ENCODE data around the gene LARP4B. TPM values are rescaled to one million over a fixed set of nuclear protein-coding genes. Genes with fewer than 3 reads are reported as not detected.
"Not testable (repeated sequence)": the region's sequence is repeated elsewhere in the genome, so short reads cannot be mapped to it uniquely, and the experiment has no call there.

Gene LARP4B
- total RNA-seq, 2 experiments from 2014 or later: 64.8 to 143 TPM

- no peak overlapping the region for H3K4me3 ChIP-seq (ENCODE audit: low read depth, low read length, poor library complexity, severe bottlenecking)
- no TSS peak for BruUV-seq (replicated peaks)
- H3K4me1 ChIP-seq (ENCODE audit: insufficient read depth, low read length, poor library complexity, severe bottlenecking): no peaks in the 10 kb centered on the region
- ChIA-PET CTCF (ENCODE audit: unreplicated experiment) (no interaction called here), POLR2A (interaction anchor here (0.5 kb wide), 1 partner anchor 699 kb away, joined by 3 read pairs; no protein-coding TSS in a partner anchor)
- H3K79me2 ChIP-seq (ENCODE audit: insufficient read depth, low read depth, low read length): no peaks in the 10 kb centered on the region
- no peak for TF ChIP-seq EZH2phosphoT487 (IDR thresholded peaks at IDR 0.05; ENCODE audit: borderline replicate concordance, low read depth, low read length)
- no peak for TF ChIP-seq CTCF (conservative IDR thresholded peaks at IDR 0.05; ENCODE audit: low read length)
- no peaks in the 10 kb centered on the region for H3K9me3 ChIP-seq (ENCODE audit: low read length)
- no peaks in the 10 kb centered on the region for H3K36me3 ChIP-seq (ENCODE audit: insufficient read depth, low read length)
- no peaks in the 10 kb centered on the region for H4K20me1 ChIP-seq (ENCODE audit: insufficient read depth, low read length)
- H2AFZ ChIP-seq (ENCODE audit: low read length): no peak overlapping the region
- intact Hi-C loops (cut with micrococcal nuclease; ENCODE audit: unreplicated experiment): no loop called here
- no peak overlapping the region for H3K27ac ChIP-seq (ENCODE audit: low read depth, low read length, poor library complexity, severe bottlenecking)
- H3K9me2 ChIP-seq (ENCODE audit: insufficient read depth, low read length): no peaks in the 10 kb centered on the region
- DNase-seq (ENCODE audit: low spot score): no peak
- H3K4me2 ChIP-seq (ENCODE audit: low read length): no peak overlapping the region
These were observed 160.5 kb downstream of the LARP4B start for GRCh38 chr10:770975-771374.

GRCh38 chr10:770048-770712 lies 161.3 kb downstream of the LARP4B start:
- H3K4me3 ChIP-seq (ENCODE audit: low read depth, low read length, poor library complexity, severe bottlenecking); H4K20me1 ChIP-seq (ENCODE audit: insufficient read depth, low read length); DNase-seq (ENCODE audit: low spot score); H3K27ac ChIP-seq (ENCODE audit: low read depth, low read length, poor library complexity, severe bottlenecking); POLR2A ChIA-PET; H3K9me3 ChIP-seq (ENCODE audit: low read length); BruUV-seq (replicated peaks); H3K79me2 ChIP-seq (ENCODE audit: insufficient read depth, low read depth, low read length); H3K36me3 ChIP-seq (ENCODE audit: insufficient read depth, low read length); H3K9me2 ChIP-seq (ENCODE audit: insufficient read depth, low read length); intact Hi-C loops (cut with micrococcal nuclease; ENCODE audit: unreplicated experiment); H2AFZ ChIP-seq (ENCODE audit: low read length); CTCF ChIA-PET (ENCODE audit: unreplicated experiment); H3K4me1 ChIP-seq (ENCODE audit: insufficient read depth, low read length, poor library complexity, severe bottlenecking); H3K4me2 ChIP-seq (ENCODE audit: low read length): not testable (repeated sequence)

- CTCF ChIA-PET (ENCODE audit: unreplicated experiment): no interaction called here
- POLR2A ChIA-PET: interaction anchor here (1.0 kb wide), 1 partner anchor 56 kb away, joined by 3 read pairs; no protein-coding TSS in a partner anchor
- no peak overlapping the region for H3K27ac ChIP-seq (ENCODE audit: low read depth, low read length, poor library complexity, severe bottlenecking)
These were observed 163.7 kb downstream of the LARP4B start for GRCh38 chr10:767794-768193.

More at GRCh38 chr10:767794-768193, 163.7 kb downstream of the LARP4B start:
- DNase-seq (ENCODE audit: low spot score): no peak
- Histone ChIP-seq H4K20me1 (ENCODE audit: insufficient read depth, low read length) (no peaks in the 10 kb centered on the region), H3K4me2 (ENCODE audit: low read length) (no peak overlapping the region), H3K79me2 (ENCODE audit: insufficient read depth, low read depth, low read length) (no peaks in the 10 kb centered on the region), H3K9me2 (ENCODE audit: insufficient read depth, low read length) (no peaks in the 10 kb centered on the region), H3K4me1 (ENCODE audit: insufficient read depth, low read length, poor library complexity, severe bottlenecking) (no peaks in the 10 kb centered on the region), H3K9me3 (ENCODE audit: low read length) (no peaks in the 10 kb centered on the region), H3K36me3 (ENCODE audit: insufficient read depth, low read length) (no peaks in the 10 kb centered on the region), H3K4me3 (ENCODE audit: low read depth, low read length, poor library complexity, severe bottlenecking) (no peak overlapping the region), H2AFZ (ENCODE audit: low read length) (no peak overlapping the region)
- no peak for TF ChIP-seq EZH2phosphoT487 (IDR thresholded peaks at IDR 0.05; ENCODE audit: borderline replicate concordance, low read depth, low read length)
- TF ChIP-seq CTCF (conservative IDR thresholded peaks at IDR 0.05; ENCODE audit: low read length): no peak
- intact Hi-C loops (cut with micrococcal nuclease; ENCODE audit: unreplicated experiment): no loop called here
- no TSS peak for BruUV-seq (replicated peaks)

Data from OCI-LY7 (cell line).